Myocyte (in vitro differentiated cells): ENCODE results near the gene PRPF40A. TPM values are rescaled to one million over a fixed set of nuclear protein-coding genes. Genes with fewer than 3 reads are reported as not detected.

ENCODE experiments used
- DNase-seq: peaks from one replicate; pipeline ENCODE4 v3.0.0-alpha.2; 2012; ENCODE audit warnings: low read depth
- total RNA-seq: library from RNA; depleted of rRNA; stranded (reverse); fragments of >200 nt; gene quantifications from 2 replicates; pipeline ENCODE4 v1.2.3, GENCODE V29; 2014

The PRPF40A gene
- total RNA-seq, 1 donor from 2014 or later = 104 TPM

DNA sequence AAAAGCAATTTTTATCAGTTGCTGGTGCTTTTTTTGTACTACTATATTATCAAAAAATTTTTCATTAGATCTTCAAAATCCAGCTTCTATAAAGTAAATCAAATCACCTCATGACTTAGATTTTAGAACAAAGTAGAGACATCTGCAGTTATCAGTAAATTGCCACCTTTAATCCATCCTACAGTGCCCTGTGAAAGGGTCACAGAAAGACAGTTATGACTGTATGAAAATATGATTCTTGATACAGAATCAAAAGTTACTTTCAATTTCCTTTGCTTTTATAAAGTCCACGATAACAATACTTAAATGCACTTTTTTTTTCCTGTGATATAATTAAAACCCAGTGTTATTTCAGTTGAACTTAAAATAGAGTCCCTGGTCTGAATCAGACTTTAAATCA is 61.4 kb downstream of the PRPF40A start:
- DNase-seq = no peak

DNA sequence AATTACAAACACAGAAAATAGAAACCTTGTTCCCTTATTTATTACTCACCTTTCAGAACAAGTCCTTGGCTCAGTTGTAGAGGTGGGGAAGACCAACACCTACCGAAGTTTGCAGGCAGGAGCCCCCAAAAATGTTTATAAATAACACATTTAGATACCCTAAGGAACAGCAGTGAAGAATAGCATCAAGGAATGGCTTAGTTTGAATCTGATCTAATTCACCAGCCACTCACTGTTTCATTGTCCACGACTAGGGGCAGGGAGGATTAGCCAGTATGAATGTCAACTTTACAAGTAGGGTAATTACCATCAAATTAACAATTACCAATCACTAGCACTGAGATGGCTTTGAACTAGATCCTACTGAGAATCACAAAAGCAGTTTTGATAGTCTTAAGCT is 65.4 kb downstream of the PRPF40A start:
- DNase-seq = no peak

DNA sequence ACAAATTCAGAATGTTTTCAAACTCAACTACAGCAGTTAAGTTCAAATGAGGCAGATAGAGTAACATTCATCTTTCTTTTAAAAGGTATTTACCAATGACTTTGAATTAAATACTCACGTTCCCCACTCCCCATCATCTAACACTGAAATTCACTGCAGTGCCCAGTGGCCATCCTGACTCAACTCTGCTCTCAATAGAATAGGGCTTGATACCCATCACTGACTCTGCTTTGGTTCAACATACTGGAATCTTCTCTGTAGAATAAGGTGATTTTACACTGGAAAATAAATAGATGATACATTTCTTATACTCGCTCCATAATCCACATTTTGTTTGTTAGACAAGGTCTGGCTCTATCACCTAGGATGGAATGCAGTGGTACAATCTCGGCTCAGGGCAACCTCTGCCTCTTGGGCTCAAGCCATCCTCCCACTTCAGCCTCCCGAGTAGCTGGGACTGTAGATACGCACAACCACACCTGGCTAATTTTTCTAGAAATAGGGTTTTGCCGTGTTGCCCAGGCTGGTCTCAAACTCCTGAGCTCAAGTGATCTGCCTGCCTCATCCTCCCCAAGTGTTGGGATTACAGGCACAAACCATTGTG is 66.4 kb downstream of the PRPF40A start:
- no peak for DNase-seq

DNA sequence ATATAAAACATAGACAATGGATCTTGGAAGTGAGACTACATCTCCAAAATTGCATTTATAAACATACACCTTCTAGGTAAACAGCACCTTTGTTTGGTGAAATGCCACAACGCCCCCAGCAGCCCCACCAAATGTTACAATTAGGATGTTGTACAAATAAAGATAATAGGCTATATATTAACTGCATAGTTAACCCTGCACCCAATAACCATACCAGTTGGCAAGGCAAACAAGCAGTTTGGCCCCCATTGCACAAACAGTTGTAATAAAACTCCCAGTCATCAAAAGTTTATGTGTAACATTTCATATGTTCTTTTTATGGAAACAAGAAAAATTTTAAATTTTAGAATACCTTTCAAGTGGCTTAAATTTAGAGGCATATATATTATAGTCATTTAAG is 67.3 kb downstream of the PRPF40A start:
- DNase-seq = no peak

DNA sequence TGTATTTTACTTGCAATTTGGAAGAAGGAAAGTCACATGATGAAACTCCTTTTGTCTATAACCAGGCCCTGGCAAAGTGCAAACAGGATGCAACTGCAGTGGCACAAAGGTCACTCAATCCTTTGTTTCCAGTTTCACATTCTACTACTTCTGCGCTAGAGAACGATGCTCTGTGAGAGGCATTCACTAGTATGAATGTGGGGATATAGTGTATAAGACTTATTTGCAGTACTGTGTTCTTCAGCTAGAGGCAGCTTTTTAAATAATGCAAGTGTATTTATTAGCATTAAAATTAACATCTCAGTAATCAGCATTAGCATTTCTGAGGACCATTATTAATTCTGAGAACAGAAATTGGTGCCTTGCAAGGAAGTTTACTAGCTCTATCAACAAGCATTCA is 68.9 kb downstream of the PRPF40A start:
- peak; percentile 6 for DNase-seq

DNA sequence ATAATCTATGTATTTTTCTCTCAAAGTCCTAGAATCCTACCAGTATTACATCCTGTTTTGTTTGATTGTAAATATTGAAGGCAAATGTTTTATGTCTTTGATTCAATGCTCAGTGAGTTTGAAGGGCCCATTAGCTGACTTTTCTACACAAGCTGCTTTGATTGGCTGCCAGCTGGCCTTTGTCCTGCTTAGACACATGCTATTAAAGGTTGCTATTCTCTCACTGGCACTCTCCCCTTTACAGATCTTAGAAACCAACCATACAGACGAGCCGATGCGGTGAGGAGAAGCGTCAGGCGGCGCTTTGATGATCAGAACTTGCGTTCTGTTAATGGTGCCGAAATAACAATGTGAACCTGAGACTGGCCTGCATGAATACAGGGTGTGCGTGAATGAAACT is 69.7 kb downstream of the PRPF40A start:
- peak; percentile 69 for DNase-seq

DNA sequence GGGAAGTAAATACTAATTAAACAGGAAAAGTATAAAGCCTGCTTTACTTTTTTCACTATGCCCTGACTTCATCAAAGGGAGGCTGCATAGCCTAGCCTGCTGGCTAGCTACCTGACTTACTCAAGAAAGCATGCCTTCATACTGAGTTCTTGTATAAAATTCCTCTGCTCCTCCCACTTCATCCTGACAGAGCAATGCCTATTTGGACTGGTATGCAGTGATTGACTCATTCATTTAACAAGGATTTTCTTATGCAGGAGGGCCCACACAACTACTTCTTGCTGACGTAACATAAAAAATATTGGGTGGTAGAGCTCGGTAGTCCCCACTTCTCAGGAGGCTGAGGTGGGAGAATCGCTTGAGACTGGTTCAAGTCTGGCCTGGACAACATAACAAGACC is 70.5 kb downstream of the PRPF40A start:
- DNase-seq = peak; percentile 24

DNA sequence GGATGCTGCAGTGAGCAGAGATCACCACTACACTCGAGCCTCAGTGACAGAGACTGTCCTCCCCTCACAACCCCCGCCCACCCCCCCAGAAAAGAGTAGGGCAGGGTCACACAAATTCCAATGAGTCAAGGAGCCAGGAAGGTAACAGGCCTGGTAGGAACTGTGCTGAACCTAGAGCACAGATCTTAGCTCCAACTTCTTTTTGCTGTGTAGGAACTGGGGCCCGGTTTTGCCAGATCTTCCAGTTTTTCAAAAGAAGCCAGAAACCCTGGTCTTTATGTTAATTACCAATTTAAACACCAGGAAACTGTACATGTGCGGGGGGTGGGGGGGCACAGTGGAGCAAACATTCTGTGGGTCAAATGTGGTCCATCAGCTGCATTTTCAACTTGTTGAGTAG is 71.0 kb downstream of the PRPF40A start:
- DNase-seq = no peak

DNA sequence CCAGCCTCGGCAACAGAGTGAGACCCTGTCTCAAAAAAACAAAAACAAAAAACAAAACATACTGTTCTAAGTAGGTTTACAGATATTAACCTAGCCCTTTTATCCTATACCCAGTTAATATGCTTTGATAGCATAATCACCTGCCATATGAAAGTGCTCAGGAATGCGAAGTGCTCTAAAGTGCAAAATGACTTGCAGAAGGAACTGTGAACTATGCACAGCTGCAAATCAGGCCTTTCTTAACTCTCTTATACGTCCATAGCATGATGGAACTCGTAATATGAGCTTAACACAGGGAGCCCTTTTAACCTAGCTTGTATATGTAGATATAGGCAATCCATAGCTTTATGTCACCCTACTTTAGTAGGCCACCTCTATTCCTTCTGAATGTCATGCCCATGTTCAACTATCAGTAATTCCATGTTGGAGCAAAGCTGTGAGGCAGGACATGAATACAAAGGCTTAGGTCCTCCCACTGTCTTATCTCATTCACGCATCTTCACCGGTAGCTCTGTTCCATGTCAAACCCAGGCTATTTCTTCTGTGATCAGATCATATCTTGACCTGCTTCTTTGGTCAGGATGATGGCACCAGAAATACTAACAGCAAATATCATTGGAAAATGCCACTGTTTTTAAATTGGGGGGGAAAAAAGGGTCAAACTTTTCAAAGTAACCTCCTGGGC is 72.9 kb downstream of the PRPF40A start:
- no peak for DNase-seq

DNA sequence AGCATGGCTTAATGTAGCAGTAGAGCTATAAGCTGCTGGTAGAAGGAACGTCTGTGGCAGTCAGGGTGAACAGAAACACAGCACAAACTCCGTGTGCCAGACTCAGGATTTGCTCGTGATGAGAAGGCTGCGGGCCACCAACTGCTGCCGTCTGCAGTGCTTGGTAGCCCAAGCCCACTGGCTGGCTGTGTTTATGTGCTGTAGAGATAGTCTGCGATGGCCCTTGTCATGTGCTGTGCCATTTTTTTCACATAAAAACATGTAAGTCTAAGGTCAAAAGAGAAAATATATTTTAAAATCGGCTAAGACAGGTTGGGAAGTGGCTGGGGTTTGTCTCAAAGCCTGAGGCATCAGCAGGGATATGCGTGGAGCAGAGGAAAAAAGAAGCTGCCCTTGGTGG is 78.7 kb downstream of the PRPF40A start:
- DNase-seq = no peak

DNA sequence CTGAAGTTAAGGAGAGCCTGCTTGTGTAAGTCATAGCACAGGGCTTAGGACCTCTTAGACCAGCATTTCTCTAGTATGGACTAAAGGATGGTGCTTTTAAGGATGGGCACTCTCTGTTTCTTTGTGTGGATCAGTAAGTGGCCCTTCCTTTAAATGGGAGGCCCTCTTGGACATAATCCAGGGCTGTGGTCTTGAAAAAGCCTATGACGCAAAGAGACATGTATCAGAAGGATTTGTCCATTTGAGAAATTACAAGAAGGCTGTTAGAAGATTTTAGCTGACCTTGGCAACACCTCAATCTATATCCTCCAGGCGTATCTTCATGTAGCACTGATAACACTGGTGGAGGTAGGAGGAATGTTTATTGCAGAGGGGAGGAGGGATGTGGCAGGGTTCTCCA is 79.2 kb downstream of the PRPF40A start:
- no peak for DNase-seq

DNA sequence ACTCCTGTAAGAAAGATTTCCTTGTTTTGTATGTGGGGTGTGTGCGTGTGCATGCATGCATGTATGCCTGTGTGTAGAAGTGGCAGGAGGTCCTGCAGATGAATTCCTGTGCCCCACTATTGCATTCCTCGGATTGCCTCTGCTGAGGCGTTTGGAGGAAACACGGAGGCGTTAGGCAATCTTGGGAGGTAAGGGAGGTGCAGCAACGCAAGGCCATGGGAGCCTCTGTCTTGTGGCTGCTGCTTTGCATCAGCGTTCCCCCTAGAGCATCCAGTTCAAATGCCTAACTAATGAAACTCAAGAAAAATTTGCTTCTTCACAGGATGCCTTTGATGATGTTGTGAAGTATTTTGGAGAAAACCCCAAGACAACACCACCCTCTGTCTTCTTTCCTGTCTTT is 80.0 kb downstream of the PRPF40A start:
- DNase-seq = no peak

DNA sequence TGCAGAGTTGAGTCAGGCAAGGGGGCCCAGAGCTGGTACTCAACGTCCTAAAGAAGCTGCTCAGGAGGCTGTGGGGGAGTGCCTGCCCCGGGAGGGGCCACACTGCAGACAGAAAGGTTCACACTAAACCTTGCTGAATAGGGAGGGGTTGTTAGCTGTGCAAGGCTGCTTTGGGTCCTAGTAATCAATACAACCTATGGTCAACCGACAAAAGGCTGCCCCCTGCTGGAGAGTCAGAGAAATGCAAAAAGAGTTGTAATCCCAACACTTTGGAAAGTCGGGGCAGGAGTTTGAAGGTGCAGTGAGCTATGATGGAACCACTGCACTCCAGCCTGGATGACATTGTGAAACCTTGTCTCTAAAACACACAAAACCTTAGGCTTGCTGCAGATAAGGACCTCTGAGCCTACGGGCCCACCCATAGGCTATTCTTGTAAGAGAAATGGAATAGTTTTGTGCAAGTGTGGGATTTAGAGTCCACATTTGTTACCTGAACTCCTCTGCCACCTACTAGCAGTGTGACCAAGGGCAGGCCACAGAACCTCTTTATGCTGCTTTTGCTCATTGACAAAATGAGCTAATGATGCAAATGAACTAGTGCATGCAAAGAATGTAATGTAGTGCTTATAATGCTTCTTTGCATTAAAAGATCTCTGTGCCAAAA is 81.5 kb downstream of the PRPF40A start:
- DNase-seq = peak; percentile 64

DNA sequence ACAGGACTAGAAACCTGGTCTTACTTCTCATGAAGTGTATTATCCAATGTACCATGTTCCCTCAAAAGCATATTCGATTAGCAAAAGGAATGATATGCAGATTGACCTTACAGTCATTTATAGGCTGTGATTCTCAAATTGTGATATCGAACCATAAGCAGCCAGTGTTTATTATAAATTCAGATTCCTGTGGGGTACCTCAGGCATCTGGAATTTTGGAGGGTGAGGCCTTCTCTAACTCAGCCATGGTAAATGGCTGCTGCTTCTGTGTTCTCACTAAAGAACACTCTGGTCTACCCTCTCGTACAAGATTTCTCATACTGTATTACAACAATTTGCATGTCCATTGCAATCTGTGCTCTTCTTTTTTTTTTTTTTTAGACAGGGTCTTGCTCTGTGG is 84.5 kb downstream of the PRPF40A start:
- peak; percentile 38 for DNase-seq

DNA sequence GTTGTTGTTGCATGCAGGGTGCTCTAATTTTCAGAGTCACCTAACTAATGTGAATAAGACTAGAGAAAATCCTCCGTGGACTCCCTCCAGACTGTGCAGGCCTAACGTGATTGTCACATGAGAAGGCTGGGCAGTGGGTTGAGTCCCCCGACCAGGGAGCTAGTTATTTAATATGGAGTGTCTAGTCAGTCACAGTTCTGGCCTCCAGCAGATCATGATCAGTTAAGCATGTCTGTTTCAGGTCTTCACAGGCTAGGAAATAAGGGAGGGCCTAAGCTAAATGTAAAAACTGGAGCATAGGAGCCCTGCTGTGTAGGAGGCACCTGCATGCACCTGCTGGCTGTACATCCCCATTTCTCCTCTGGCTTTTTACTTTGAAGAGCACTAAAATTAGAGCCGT is 86.8 kb downstream of the PRPF40A start:
- no peak for DNase-seq

DNA sequence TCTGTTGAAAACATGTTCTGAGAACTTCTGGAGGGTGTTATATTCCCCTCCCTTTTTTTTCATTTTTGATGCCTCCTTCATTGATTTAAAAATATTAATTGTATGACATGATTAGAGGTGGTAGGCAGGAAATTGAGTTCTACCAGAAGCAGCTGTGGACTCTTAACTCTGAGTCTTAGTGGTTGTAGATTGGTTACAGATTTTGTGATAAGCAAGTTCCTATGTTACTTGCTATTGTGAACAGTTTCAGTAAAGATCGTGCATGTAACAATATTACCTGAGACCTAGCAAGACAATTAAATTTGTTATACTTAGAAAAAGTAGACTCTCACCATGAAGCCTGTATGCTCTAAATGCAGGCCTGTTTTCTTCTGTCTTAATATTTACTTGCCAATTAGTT is 88.1 kb downstream of the PRPF40A start:
- no peak for DNase-seq

DNA sequence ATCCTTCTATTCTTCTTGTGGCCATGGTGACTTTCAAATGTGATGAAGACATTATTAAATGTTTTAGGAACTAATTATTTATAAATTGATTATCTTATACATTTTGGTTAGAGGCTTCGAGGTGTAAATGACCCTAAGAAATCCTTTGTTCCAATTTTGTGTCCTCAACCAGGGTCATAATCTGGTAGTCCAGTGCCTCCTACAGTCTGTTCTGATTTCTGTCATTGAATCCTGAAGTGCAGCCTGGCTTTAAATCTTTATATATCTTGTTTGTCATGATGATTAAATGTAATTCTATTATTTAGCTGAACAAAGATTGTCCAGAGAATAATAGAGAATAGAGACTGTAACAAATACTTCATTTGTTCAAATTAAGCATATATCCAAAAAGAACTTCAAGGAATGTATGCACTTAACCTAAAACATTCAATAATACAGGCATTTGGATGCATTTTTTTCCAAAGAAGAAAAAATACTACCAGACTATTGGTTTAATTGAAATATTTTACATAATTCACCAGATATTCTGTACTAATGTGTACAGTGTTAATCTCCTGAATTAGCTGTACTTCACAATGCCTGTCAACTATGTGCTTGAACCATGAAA is 89.8 kb downstream of the PRPF40A start:
- peak; percentile 68 for DNase-seq

DNA sequence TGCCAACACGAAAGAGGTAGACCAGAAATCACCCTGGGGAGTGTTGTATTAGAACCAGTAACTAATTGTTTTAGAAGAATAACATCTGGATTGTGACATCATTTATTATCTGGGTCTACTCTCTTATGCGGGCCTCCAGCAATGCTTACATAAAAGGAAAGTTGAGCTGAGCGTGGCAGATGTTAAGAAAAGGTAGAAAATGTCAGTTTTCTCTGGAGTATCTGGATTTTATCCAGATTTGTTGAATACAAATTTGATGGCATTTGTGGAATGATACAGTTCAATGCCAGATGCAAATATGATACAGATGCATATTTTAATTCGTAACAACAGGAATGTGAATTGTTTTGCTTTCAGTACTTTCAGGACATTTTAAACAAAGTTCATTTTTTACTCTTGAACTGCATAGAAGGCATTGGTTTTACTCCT is 90.3 kb downstream of the PRPF40A start:
- DNase-seq = no peak

DNA sequence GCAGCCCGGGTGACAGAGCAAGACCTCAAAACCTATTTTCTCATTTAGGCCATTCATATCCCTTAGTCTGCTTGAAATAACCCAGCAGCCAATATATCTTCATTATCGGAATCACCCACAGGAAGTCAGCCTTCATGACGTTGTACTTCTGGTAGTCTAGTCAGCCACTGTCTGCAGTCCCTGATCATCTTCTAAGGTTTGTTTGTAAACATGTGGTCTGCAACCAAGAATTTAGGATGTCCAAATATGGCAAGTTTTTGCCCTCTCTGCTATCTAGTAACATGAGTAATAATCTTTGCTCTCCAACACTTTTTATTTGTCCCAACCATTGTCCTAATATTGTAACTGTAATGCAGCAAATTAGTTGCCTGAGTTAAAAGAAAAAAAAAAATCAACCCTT is 92.5 kb downstream of the PRPF40A start:
- DNase-seq = no peak

DNA sequence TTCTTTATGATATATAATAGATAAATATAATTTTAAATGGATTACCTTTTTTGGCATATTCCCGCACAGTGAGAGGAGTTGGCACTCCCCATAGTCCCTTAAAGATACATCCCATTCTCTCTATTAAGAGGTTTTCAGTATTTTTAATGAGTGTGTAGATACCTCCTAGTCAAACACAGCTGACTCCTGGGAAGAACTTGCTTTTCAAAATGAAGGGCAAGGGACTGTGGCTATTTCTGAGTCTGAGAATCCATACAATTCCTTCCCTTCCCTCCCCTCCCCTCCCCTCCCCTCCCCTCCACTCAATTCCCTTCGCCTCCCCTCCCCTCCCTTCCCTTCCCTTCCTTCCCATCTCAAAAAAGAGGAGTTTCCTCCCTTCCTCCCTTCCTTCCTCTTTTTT is 93.5 kb downstream of the PRPF40A start:
- DNase-seq = no peak

DNA sequence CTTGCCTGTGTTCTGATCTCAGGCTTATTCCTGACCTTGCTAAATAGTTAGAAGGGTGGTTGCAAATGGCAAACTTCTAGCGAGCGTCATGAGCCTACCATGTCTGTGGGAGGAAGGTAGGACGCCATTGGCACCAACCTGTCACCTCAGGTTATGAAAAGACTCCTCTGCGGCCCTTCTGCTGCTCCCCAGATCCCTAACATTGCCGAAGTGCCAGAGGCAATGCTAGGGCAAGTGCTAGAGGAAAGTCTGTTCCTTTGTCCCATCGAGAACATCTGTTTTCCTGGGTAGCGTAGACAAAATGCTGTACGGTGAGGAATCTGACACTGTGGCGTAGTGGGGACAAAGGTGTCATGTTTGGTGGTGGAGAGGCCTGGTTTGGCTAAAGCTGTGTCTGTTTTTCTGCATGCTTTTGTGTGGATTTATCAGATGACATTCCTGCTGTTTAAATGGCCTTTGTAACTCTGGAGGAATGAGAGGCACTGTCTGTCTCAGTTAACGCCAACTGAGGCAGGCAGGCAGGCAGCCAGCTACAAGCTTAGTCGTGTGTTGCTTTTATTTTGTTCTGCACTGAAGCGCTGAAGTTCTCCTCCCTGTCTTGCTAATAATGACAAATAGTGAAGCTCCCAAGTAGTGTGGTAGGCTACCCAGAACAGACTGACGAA is 94.1 kb downstream of the PRPF40A start:
- DNase-seq = no peak

DNA sequence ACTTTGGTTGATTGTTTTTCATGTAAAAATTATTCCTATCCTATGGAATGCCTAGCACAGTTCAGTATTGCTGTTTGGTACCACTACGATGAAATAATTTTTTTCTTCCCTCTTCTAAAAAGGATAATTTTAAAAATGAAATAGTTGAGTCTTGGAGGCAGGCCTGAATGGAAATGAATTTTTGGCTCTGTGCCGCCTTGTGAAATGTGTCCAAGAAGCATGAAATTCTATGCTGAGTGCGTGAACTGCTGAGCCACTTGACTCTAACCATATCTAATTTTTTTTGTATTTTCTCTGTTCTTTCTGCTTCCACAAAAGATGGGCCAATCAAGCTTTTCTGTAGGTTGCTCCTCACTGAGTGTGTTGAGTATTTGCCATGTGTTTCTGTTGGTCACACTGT is 95.0 kb downstream of the PRPF40A start:
- no peak for DNase-seq
